ENCODE results near the gene TOM1. TPM values are rescaled to one million over a fixed set of nuclear protein-coding genes. Genes with fewer than 3 reads are reported as not detected.

The TOM1 gene
- total and polyA plus RNA-seq, 2 of the 13 experiments (the other 11 are each of a cell fraction or from before 2014, with no cell fraction given), result 30.8 to 87.3 TPM

- TF ChIP-seq ZBTB39 (CRISPR knock-in tag; IDR thresholded peaks at IDR 0.05) (peak; percentile 23; the same call in 1 of the 2 replicates), ZSCAN22 (CRISPR knock-in tag; IDR thresholded peaks at IDR 0.05) (0 out of 2 replicates have a peak, but pooled peaks have one; percentile 62), SATB2 (CRISPR knock-in tag; IDR thresholded peaks at IDR 0.05) (0 out of 2 replicates have a peak, but pooled peaks have one; percentile 12), HES4 (CRISPR knock-in tag; IDR thresholded peaks at IDR 0.05; ENCODE audit: borderline replicate concordance) (peak; percentile 53; the same call in 1 of the 2 replicates), ZNF337 (CRISPR knock-in tag; IDR thresholded peaks at IDR 0.05; ENCODE audit: borderline replicate concordance, low read depth) (no peak), ZBTB43 (CRISPR knock-in tag; conservative IDR thresholded peaks at IDR 0.05) (no peak), MEIS2 (CRISPR knock-in tag; IDR thresholded peaks at IDR 0.05) (peak; percentile 16; the same call in 1 of the 2 replicates), CBX5 (CRISPR knock-in tag; IDR thresholded peaks at IDR 0.05; ENCODE audit: borderline replicate concordance) (peak; percentile 45; the same call in 1 of the 2 replicates), TCF7 (IDR thresholded peaks at IDR 0.05; ENCODE audit: low read depth) (no peak), ZNF329 (CRISPR knock-in tag; IDR thresholded peaks at IDR 0.05; ENCODE audit: low read depth) (0 out of 2 replicates have a peak, but pooled peaks have one; percentile 62), POLR2A (IDR thresholded peaks at IDR 0.05; ENCODE audit: insufficient read depth in 1 of 2, low read depth in 2 of 2, low read length in 2 of 2) (peak; percentile 88 to 95), ARID4A (CRISPR knock-in tag; IDR thresholded peaks at IDR 0.05; ENCODE audit: borderline replicate concordance) (peak; percentile 90), ELK4 (CRISPR knock-in tag; IDR thresholded peaks at IDR 0.05; ENCODE audit: borderline replicate concordance) (no peak), PITX1 (CRISPR knock-in tag; IDR thresholded peaks at IDR 0.05) (peak; percentile 14; the same call in 1 of the 2 replicates), ZFP36L1 (CRISPR knock-in tag; IDR thresholded peaks at IDR 0.05) (no peak; the same call in none of the 2 replicates), ZMAT3 (CRISPR knock-in tag; conservative IDR thresholded peaks at IDR 0.05) (peak; percentile 45), ZBTB49 (CRISPR knock-in tag; IDR thresholded peaks at IDR 0.05; ENCODE audit: borderline replicate concordance) (no peak)
These were observed at the start of gene TOM1 (continued) for GRCh38 chr22:35299673-35300499.
